GM13976 (cell line): ENCODE data around the gene AP3S1.

ENCODE experiments used
- DNase-seq: peaks from one replicate; pipeline ENCODE4 v3.0.0; 2012; ENCODE audit warnings: low spot score
- CTCF ChIP-seq: IDR thresholded peaks from 2 replicates; pipeline ENCODE4 v1.5.1; 2012; ENCODE audit warnings: borderline replicate concordance, mild to moderate bottlenecking; ENCODE audit not compliant: insufficient read depth; ENCODE audit errors: extremely low read depth, missing control alignments, control extremely low read depth
- in situ Hi-C: fragments of 300-500 bp; cut with MboI; formaldehyde crosslinking; loops from one replicate; pipeline ENCODE4 v1.12.0; 2022; ENCODE audit warnings: low sequenced_read_pairs, mixed read lengths, inconsistent platforms; ENCODE audit not compliant: unreplicated experiment

The AP3S1 gene

DNA sequence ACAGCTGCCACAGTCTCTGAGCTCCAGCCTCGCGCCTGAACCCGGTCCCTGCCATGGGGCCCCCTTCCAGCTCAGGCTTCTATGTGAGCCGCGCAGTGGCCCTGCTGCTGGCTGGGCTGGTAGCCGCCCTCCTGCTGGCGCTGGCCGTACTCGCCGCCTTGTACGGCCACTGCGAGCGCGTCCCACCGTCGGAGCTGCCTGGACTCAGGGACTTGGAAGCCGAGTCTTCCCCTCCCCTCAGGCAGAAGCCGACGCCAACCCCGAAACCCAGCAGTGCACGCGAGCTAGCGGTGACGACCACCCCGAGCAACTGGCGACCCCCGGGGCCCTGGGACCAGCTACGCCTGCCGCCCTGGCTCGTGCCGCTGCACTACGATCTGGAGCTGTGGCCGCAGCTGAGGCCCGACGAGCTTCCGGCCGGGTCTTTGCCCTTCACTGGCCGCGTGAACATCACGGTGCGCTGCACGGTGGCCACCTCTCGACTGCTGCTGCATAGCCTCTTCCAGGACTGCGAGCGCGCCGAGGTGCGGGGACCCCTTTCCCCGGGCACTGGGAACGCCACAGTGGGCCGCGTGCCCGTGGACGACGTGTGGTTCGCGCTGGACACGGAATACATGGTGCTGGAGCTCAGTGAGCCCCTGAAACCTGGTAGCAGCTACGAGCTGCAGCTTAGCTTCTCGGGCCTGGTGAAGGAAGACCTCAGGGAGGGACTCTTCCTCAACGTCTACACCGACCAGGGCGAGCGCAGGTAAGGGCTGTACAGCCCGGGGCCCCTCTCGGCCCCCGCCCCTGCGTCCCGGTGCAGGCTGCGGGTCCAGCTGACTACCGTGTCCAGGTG is 121.0 kb downstream of the AP3S1 start:
- in situ Hi-C loops = no loop called here
- no peak for TF ChIP-seq CTCF
- DNase-seq = peak; percentile 62

GRCh38 chr5:115963566-115963965 is 121.8 kb downstream of the AP3S1 start:
- TF ChIP-seq CTCF = no peak
- no peak for DNase-seq
- in situ Hi-C loops = no loop called here
